Brain microvascular endothelial cell (primary cell): ENCODE measurements around the gene DNAL1.
A peak's percentile ranks its signal among the peaks of the same experiment; 100 is the strongest.
"Not testable (repeated sequence)": the region's sequence is repeated elsewhere in the genome, so short reads cannot be mapped to it uniquely, and the experiment has no call there.

Experiments used
- DNase-seq: peaks from one replicate; pipeline ENCODE4 v3.0.0-alpha.2; 2020
- H3K27ac ChIP-seq: fragments of 250-450 bp; sonication (Bioruptor Pico); 2 replicates; pipeline ENCODE4 v1.5.1; 2020; ENCODE audit warnings: mild to moderate bottlenecking, moderate library complexity
- H3K27me3 ChIP-seq: fragments of 250-450 bp; sonication (Bioruptor Pico); replicated peaks from 2 replicates; pipeline ENCODE4 v1.5.1; 2020; ENCODE audit warnings: mild to moderate bottlenecking
- H3K36me3 ChIP-seq: fragments of 250-450 bp; sonication (Bioruptor Pico); replicated peaks from 2 replicates; pipeline ENCODE4 v1.5.1; 2020; ENCODE audit warnings: mild to moderate bottlenecking
- H3K4me3 ChIP-seq: 2 replicates; pipeline ENCODE4 v1.5.1; 2011; ENCODE audit warnings: low read depth, mild to moderate bottlenecking, control low read depth, low read length, moderate library complexity
- in situ Hi-C: cut with HindIII; loops from 2 replicates; pipeline ENCODE4 v1.10.0; 2017; ENCODE audit warnings: low sequenced_read_pairs, low pct_ligation_motif_present
- TF ChIP-seq, protein P1 (sequence below): IDR thresholded peaks from 2 replicates; pipeline ENCODE4 v1.5.1; 2011; ENCODE audit warnings: low read depth, mild to moderate bottlenecking, moderate library complexity, low read length, control low read depth, inconsistent platforms; ENCODE audit errors: missing control alignments

The DNAL1 gene

DNA sequence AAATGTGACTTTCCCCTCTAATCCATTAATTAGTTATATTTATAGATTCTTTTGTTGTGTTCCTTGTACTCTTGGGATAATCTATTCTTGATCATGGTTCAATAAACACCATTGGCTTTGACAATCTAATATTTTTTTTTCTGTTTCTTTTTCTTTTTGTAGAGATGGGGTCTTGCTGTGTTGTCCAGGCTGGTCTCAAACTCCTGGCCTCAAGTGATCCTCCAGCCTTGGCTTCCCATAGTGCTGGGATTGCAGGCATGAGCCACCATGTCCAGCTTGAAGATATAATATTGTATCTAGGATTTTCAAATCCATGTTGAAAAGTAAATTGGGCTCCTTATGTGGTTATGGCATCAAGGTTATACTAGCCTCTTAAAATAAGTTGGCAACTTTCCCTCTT, 6.2 kb downstream of the DNAL1 start:
- DNase-seq: no peak
- no peak overlapping the region for H3K27ac ChIP-seq
- no peaks in the 10 kb centered on the region for H3K27me3 ChIP-seq
- H3K36me3 ChIP-seq: no peaks in the 10 kb centered on the region
- TF ChIP-seq, protein P1, sequence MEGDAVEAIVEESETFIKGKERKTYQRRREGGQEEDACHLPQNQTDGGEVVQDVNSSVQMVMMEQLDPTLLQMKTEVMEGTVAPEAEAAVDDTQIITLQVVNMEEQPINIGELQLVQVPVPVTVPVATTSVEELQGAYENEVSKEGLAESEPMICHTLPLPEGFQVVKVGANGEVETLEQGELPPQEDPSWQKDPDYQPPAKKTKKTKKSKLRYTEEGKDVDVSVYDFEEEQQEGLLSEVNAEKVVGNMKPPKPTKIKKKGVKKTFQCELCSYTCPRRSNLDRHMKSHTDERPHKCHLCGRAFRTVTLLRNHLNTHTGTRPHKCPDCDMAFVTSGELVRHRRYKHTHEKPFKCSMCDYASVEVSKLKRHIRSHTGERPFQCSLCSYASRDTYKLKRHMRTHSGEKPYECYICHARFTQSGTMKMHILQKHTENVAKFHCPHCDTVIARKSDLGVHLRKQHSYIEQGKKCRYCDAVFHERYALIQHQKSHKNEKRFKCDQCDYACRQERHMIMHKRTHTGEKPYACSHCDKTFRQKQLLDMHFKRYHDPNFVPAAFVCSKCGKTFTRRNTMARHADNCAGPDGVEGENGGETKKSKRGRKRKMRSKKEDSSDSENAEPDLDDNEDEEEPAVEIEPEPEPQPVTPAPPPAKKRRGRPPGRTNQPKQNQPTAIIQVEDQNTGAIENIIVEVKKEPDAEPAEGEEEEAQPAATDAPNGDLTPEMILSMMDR: no peak
- in situ Hi-C loops: no loop called here
- H3K4me3 ChIP-seq: no peak overlapping the region

DNA sequence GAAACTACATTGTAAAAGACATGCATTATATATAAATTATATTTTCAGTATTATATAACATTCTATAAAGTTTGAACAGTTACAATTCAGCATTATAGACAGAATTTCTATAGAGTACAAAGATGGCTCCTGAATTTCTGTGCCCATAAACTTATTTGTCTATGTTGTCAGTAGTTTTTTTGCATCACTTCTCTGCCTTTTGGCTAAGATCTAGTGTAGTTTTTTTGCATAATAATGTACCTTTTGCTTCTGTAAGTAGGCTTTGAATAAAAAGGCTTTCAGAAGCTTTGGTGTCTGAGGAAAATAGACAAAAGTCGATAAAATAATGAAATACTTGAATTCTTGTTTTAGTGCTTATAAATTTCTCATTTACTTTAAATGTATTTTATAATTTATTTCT, 11.1 kb downstream of the DNAL1 start:
- no peaks in the 10 kb centered on the region for H3K36me3 ChIP-seq
- H3K27ac ChIP-seq: no peak overlapping the region
- no peak overlapping the region for H3K4me3 ChIP-seq
- H3K27me3 ChIP-seq: no peaks in the 10 kb centered on the region
- no peak for DNase-seq
- in situ Hi-C loops: no loop called here
- TF ChIP-seq, protein P1: no peak

DNA sequence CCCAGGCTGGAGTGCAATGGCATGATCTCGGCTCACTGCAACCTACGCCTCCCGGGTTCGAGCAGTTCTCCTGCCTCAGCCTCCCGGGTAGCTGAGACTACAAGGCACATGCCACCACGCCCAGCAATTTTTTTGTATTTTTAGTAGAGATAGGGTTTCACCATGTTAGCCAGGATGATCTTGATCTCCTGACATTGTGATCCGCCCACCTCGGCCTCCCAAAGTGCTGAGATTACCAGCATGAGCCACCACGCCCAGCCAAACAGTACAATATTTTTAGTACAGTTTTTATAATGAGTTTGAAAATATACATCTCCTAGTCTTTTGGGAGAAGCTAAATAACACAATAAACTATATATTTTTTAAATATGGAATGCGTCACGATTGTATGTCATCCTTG, 14.4 kb downstream of the DNAL1 start:
- in situ Hi-C loops, H3K36me3 ChIP-seq, H3K27ac ChIP-seq, H3K4me3 ChIP-seq, DNase-seq, H3K27me3 ChIP-seq: not testable (repeated sequence)

DNA sequence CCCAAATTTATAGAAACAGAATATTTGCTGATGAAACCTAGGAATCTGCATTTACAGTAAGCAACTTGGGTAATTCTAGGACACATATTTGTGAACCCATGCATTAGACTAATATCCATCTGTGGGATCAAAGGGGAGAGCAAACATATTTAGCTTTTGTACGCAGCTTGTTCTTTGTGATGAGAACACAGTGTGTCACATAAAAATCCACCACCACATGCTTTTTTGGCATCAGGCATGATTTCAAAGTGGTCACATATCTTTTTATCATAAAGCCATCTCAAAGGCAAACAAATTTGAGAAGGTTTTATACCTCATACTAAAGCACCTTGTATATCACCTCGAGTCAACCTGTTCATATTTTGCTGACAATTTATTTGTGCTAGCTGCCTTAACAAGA, 15.7 kb downstream of the DNAL1 start:
- no peak overlapping the region for H3K27ac ChIP-seq
- DNase-seq: no peak

DNA sequence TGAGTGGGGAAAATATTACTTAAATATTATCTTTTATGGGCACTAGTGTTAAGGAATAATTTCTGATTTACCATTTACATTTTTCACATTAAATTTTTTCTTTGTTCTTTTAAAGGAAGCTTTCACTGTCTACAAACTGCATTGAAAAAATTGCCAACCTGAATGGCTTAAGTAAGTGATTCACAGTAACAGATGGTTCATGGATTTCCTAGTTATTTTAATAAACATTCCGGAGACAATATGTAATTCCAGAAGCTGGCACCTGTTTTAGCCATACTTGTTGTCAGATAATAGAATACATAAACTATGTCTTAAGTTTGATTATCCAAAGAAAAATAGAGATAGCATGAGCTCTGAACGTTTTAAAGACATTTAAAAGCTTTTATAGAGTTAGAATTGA, 17.1 kb downstream of the DNAL1 start:
- in situ Hi-C loops: no loop called here
- H3K36me3 ChIP-seq: no peaks in the 10 kb centered on the region
- no peak overlapping the region for H3K4me3 ChIP-seq
- no peaks in the 10 kb centered on the region for H3K27me3 ChIP-seq
- no peak for DNase-seq
- TF ChIP-seq, protein P1: no peak
- no peak overlapping the region for H3K27ac ChIP-seq

More for the DNA sequence above, 15.7 kb downstream of the DNAL1 start:
- Histone ChIP-seq H3K27me3 (no peaks in the 10 kb centered on the region), H3K4me3 (no peak overlapping the region), H3K36me3 (no peaks in the 10 kb centered on the region)
- TF ChIP-seq, protein P1: no peak
- in situ Hi-C loops: no loop called here

DNA sequence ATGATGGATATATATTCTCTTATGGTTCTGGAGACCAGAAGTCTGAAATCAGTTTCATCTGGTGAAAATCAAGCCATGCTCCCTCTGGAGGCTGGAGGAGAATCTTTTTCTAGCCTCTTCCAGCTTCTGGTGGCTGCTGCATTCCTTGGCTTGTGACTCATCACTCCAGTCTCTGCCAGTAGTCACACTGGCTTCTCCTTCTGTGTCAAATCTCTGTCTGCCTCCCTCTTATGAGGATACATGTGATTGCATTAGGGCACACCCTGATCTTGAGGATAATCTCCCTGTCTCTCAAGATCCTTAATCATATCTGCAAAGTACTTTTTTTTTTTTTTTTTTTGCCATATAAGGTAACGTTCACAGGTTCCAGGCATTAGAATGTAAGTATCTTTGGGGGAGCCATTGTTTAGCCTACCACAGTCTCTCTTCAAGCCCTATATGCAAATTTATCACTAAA, 17.7 kb downstream of the DNAL1 start:
- Histone ChIP-seq H3K27me3 (no peaks in the 10 kb centered on the region), H3K4me3 (no peak overlapping the region), H3K27ac (peak overlapping the region; percentile 6), H3K36me3 (no peaks in the 10 kb centered on the region)
- TF ChIP-seq, protein P1: peak; percentile 83
- DNase-seq: peak; percentile 90
- in situ Hi-C loops: no loop called here
